Esophagus squamous epithelium (tissue), 4 donors: Measurements from ENCODE around the gene KSR1.

Experiments
- CTCF ChIP-seq, 6 experiments: fragments of 450-650 bp in 4 of 6; fragments of 200-600 bp in 2 of 6; sonication (generic) in 2 of 6; IDR thresholded peaks; one replicate each; pipeline ENCODE4 v1.5.1; 2016 to 2019; ENCODE audit warnings: antibody characterized with exemption in 6 of 6, mild to moderate bottlenecking in 4 of 6, moderate library complexity in 4 of 6
- POLR2A ChIP-seq, 4 donors: fragments of 450-650 bp; IDR thresholded peaks; one replicate each; pipeline ENCODE4 v1.6.1; 2017; ENCODE audit warnings: antibody characterized with exemption in 4 of 4, mild to moderate bottlenecking in 4 of 4, moderate library complexity in 3 of 4

GRCh38 chr17:27596566-27597187 lies 140.4 kb downstream of the KSR1 start:
- TF ChIP-seq CTCF (IDR thresholded peaks at IDR 0.05) (no peak), POLR2A (IDR thresholded peaks at IDR 0.05) (no peak)
